IMR-90 (cell line): ENCODE measurements around the gene SERINC3. TPM values are rescaled to one million over a fixed set of nuclear protein-coding genes. Genes with fewer than 3 reads are reported as not detected.

Experiments used
- ATAC-seq: fragments of 200-7000 bp; cut with Tn5 transposase; 2 replicates; pipeline ENCODE4 v1.9.1; 2020; ENCODE audit warnings: low read depth, mild to moderate bottlenecking, moderate library complexity
- BruUV-seq: library from RNA; stranded (reverse); fragments of 400-500 nt; replicated peaks from 2 replicates; lab custom pipeline; 2021; lab: Mats Ljungman, UMichigan
- CTCF ChIA-PET: fragments of 300-600 bp; formaldehyde crosslinking; extraction: SDS; loops from one replicate; lab custom pipeline; 2021; ENCODE audit warnings: antibody characterized with exemption; lab: Yijun Ruan, JAX
- POLR2A ChIA-PET: fragments of 300-600 bp; sonication (Branson Sonifier 250); formaldehyde crosslinking; loops from one replicate; lab custom pipeline; 2022; ENCODE audit warnings: antibody characterized with exemption; ENCODE audit not compliant: unreplicated experiment; lab: Charles Lee
- DNase-seq: peaks from one replicate; pipeline ENCODE4 v3.0.0; 2013
- H2AFZ ChIP-seq: replicated peaks from 2 replicates; pipeline ENCODE3; 2013; ENCODE audit warnings: low read length, mild to moderate bottlenecking; ENCODE audit not compliant: poor library complexity
- H2AK5ac ChIP-seq: 2 replicates; pipeline ENCODE4 v1.6.1; 2013; ENCODE audit warnings: low read depth, low read length, inconsistent platforms
- H2AK9ac ChIP-seq: replicated peaks from 2 replicates; pipeline ENCODE3; 2013; ENCODE audit warnings: mild to moderate bottlenecking, low read depth, low read length, moderate library complexity; ENCODE audit not compliant: poor library complexity
- H2BK120ac ChIP-seq: 2 replicates; pipeline ENCODE4 v1.6.1; 2013; ENCODE audit warnings: low read depth, low read length, inconsistent platforms
- H2BK15ac ChIP-seq: 3 replicates; pipeline ENCODE4 v1.6.1; 2013; ENCODE audit warnings: low read depth, low read length, inconsistent platforms
- H2BK20ac ChIP-seq: 2 replicates; pipeline ENCODE4 v1.6.1; 2013; ENCODE audit warnings: low read depth, mild to moderate bottlenecking, inconsistent platforms, low read length, moderate library complexity
- H2BK5ac ChIP-seq: 2 replicates; pipeline ENCODE4 v1.6.1; 2013; ENCODE audit warnings: mild to moderate bottlenecking, low read depth, low read length, inconsistent platforms; ENCODE audit not compliant: poor library complexity, severe bottlenecking
- H3K14ac ChIP-seq: replicated peaks from 2 replicates; pipeline ENCODE4 v1.6.1; 2013; ENCODE audit warnings: low read depth, low read length, inconsistent platforms
- H3K18ac ChIP-seq: 2 replicates; pipeline ENCODE4 v1.6.1; 2013; ENCODE audit warnings: low read depth, low read length, control low read depth
- H3K23ac ChIP-seq: 2 replicates; pipeline ENCODE4 v1.6.1; 2013; ENCODE audit warnings: low read depth, low read length, inconsistent platforms
- H3K27ac ChIP-seq: 2 replicates; pipeline ENCODE4 v1.5.1; 2013; ENCODE audit warnings: mild to moderate bottlenecking, control low read depth, low read length; ENCODE audit not compliant: insufficient read depth
- H3K27me3 ChIP-seq: 2 replicates; pipeline ENCODE4 v1.6.1; 2013; ENCODE audit warnings: low read length; ENCODE audit not compliant: control insufficient read depth, insufficient read depth
- H3K36me3 ChIP-seq: 2 replicates; pipeline ENCODE4 v1.6.1; 2013; ENCODE audit warnings: low read length, mixed read lengths; ENCODE audit not compliant: control insufficient read depth, insufficient read depth
- H3K4ac ChIP-seq: 2 replicates; pipeline ENCODE4 v1.6.1; 2013; ENCODE audit warnings: low read depth, low read length, inconsistent platforms
- H3K4me1 ChIP-seq: 2 replicates; pipeline ENCODE4 v1.6.1; 2013; ENCODE audit warnings: low read length, mixed read lengths; ENCODE audit not compliant: control insufficient read depth, insufficient read depth
- H3K4me2 ChIP-seq: 2 replicates; pipeline ENCODE4 v1.6.1; 2013; ENCODE audit warnings: low read depth, mild to moderate bottlenecking, control low read depth, low read length, moderate library complexity
- H3K4me3 ChIP-seq: 2 replicates; pipeline ENCODE4 v1.5.1; 2013; ENCODE audit warnings: low read depth, mild to moderate bottlenecking, control low read depth, low read length, moderate library complexity; ENCODE audit not compliant: insufficient read depth
- H3K56ac ChIP-seq: 2 replicates; pipeline ENCODE4 v1.6.1; 2013; ENCODE audit warnings: low read length, inconsistent platforms; ENCODE audit not compliant: insufficient read depth; ENCODE audit errors: extremely low read depth
- H3K79me1 ChIP-seq, 2 experiments: 2 replicates each; pipeline ENCODE4 v1.6.1; 2013; ENCODE audit warnings: low read length in 2 of 2, inconsistent platforms in 1 of 2, low read depth in 1 of 2
- H3K9ac ChIP-seq: 2 replicates; pipeline ENCODE4 v1.6.1; 2013; ENCODE audit warnings: low read depth, low read length, control low read depth
- H3K9me1 ChIP-seq: 2 replicates; pipeline ENCODE4 v1.6.1; 2013; ENCODE audit warnings: low read length, inconsistent platforms; ENCODE audit not compliant: insufficient read depth
- H3K9me3 ChIP-seq: 2 replicates; pipeline ENCODE4 v1.6.1; 2013; ENCODE audit warnings: low read length; ENCODE audit not compliant: control insufficient read depth, insufficient read depth
- H4K20me1 ChIP-seq: 2 replicates; pipeline ENCODE4 v1.6.1; 2013; ENCODE audit warnings: low read length, inconsistent platforms; ENCODE audit not compliant: insufficient read depth
- H4K5ac ChIP-seq: 2 replicates; pipeline ENCODE4 v1.6.1; 2013; ENCODE audit warnings: mild to moderate bottlenecking, low read depth, low read length, control low read depth
- H4K8ac ChIP-seq, 2 experiments: 2 replicates each; pipeline ENCODE4 v1.6.1; 2013; ENCODE audit warnings: low read depth in 2 of 2, low read length in 2 of 2, control low read depth in 1 of 2, inconsistent platforms in 1 of 2
- H4K91ac ChIP-seq: 2 replicates; pipeline ENCODE4 v1.6.1; 2013; ENCODE audit warnings: low read depth, low read length, inconsistent platforms; ENCODE audit not compliant: insufficient read depth
- BHLHE40 ChIP-seq: fragments of 150-350 bp; IDR thresholded peaks from 2 replicates; pipeline ENCODE4 v1.6.1; 2016; ENCODE audit warnings: mild to moderate bottlenecking, low read depth, low read length
- CEBPB ChIP-seq: IDR thresholded peaks from 2 replicates; pipeline ENCODE4 v1.6.1; 2012; ENCODE audit warnings: low read depth, low read length, improper control_type of control experiment
- CHD1 ChIP-seq: IDR thresholded peaks from 2 replicates; pipeline ENCODE4 v1.6.1; 2012; ENCODE audit warnings: low read depth, low read length, improper control_type of control experiment
- FOS ChIP-seq: fragments of 150-350 bp; IDR thresholded peaks from 2 replicates; pipeline ENCODE4 v1.6.1; 2016; ENCODE audit warnings: low read depth, low read length
- MAFK ChIP-seq: IDR thresholded peaks from 2 replicates; pipeline ENCODE4 v1.6.1; 2012; ENCODE audit warnings: low read depth, low read length, improper control_type of control experiment
- MAZ ChIP-seq: IDR thresholded peaks from 2 replicates; pipeline ENCODE4 v1.6.1; 2012; ENCODE audit warnings: low read depth, mild to moderate bottlenecking, low read length, improper control_type of control experiment, moderate library complexity, borderline replicate concordance
- MXI1 ChIP-seq: IDR thresholded peaks from 2 replicates; pipeline ENCODE4 v1.6.1; 2012; ENCODE audit warnings: low read depth, mild to moderate bottlenecking, low read length, moderate library complexity, borderline replicate concordance
- POLR2A ChIP-seq: IDR thresholded peaks from 2 replicates; pipeline ENCODE4 v1.6.1; 2012; ENCODE audit warnings: mild to moderate bottlenecking, low read depth, low read length
- RAD21 ChIP-seq: IDR thresholded peaks from 2 replicates; pipeline ENCODE4 v1.6.1; 2012; ENCODE audit warnings: low read length, improper control_type of control experiment
- RCOR1 ChIP-seq: IDR thresholded peaks from 2 replicates; pipeline ENCODE4 v1.6.1; 2012; ENCODE audit warnings: mild to moderate bottlenecking, low read length, improper control_type of control experiment; ENCODE audit not compliant: insufficient replicate concordance
- RFX5 ChIP-seq: IDR thresholded peaks from 2 replicates; pipeline ENCODE4 v1.8.0; 2012; ENCODE audit warnings: low read depth, mild to moderate bottlenecking, low read length, moderate library complexity
- SMC3 ChIP-seq: fragments of 150-350 bp; IDR thresholded peaks from 2 replicates; pipeline ENCODE4 v1.6.1; 2016; ENCODE audit warnings: low read depth, mild to moderate bottlenecking, antibody characterized with exemption, low read length, moderate library complexity
- WGBS, 2 experiments: methylation state at CpG; one replicate each; pipeline versions ENCODE4 v1.1.5 to v1.1.7; 2013; ENCODE audit warnings: missing lambda C conversion rate in 2 of 2; ENCODE audit not compliant: insufficient read length in 1 of 2; ENCODE audit errors: extremely low coverage in 2 of 2; 5-methylcytosine and 5-hydroxymethylcytosine counted together
- dilution Hi-C: fragments of 300-500 bp; cut with HindIII; formaldehyde crosslinking; loops from one replicate; pipeline ENCODE4 v1.14.3; 2018; ENCODE audit warnings: low sequenced_read_pairs; ENCODE audit not compliant: unreplicated experiment
- in situ Hi-C: fragments of 300-500 bp; cut with MboI; formaldehyde crosslinking; loops from 3 replicates; pipeline ENCODE4 v1.14.3; 2019; ENCODE audit warnings: low sequenced_read_pairs, inconsistent platforms, mixed read lengths
- intact Hi-C: fragments of 100-400 bp; cut with micrococcal nuclease; formaldehyde crosslinking; loops from 2 replicates; pipeline ENCODE4 v1.10.0; 2022
- polyA plus RNA-seq, 3 experiments: library from polyadenylated mRNA; depleted of rRNA; stranded (reverse); fragments of >200 nt; gene quantifications; 2 replicates each; pipeline ENCODE4 v1.2.3, GENCODE V29; 2012; ENCODE audit warnings: low replicate concordance in 1 of 3
- total RNA-seq: library from RNA; depleted of rRNA; stranded (reverse); fragments of >200 nt; gene quantifications from 2 replicates; pipeline ENCODE4 v1.2.3, GENCODE V29; 2012
- TF ChIP-seq, protein P1 (sequence below): conservative IDR thresholded peaks from 2 replicates; pipeline ENCODE4 v1.5.1; 2012; ENCODE audit warnings: mild to moderate bottlenecking, low read depth, low read length, improper control_type of control experiment
- TF ChIP-seq, protein P2 (sequence below): fragments of 150-350 bp; IDR thresholded peaks from 2 replicates; pipeline ENCODE4 v1.6.1; 2017; ENCODE audit warnings: mild to moderate bottlenecking, antibody characterized with exemption, low read length, low read depth

Gene SERINC3
- total and polyA plus RNA-seq, 2 of the 4 experiments (the other 2 are of a cell fraction) = 101 to 132 TPM

DNA sequence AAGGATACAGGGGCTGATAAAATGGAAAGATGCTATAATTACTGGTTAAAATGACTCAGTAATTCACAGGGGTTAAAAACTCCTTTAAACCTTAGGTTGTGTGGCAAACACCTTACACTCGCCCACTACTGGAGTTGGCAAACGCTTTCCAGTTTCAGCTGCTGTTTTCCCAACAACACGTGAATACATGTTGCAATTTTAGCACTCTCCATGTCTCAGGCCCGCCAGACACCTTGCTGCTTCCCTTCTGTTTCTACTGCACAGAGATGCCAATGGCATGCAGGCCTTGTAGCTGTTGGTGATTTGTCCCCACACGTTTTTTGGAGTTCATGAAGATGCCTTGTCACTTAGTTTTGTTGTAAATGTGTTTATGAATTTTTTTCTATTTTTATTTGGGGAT, 51.5 kb downstream of the SERINC3 start:
- dilution Hi-C loops = no loop called here
- H3K4me2 ChIP-seq = no peak overlapping the region
- peaks cover 5% of the 10 kb centered on the region; the same call in 1 of the 2 replicates for H3K9me1 ChIP-seq
- no peaks in the 10 kb centered on the region for H3K9me3 ChIP-seq
- intact Hi-C loops = no loop called here
- TF ChIP-seq BHLHE40 = no peak
- no peak for TF ChIP-seq MAFK
- TF ChIP-seq RFX5 = no peak
- TF ChIP-seq, protein P1, sequence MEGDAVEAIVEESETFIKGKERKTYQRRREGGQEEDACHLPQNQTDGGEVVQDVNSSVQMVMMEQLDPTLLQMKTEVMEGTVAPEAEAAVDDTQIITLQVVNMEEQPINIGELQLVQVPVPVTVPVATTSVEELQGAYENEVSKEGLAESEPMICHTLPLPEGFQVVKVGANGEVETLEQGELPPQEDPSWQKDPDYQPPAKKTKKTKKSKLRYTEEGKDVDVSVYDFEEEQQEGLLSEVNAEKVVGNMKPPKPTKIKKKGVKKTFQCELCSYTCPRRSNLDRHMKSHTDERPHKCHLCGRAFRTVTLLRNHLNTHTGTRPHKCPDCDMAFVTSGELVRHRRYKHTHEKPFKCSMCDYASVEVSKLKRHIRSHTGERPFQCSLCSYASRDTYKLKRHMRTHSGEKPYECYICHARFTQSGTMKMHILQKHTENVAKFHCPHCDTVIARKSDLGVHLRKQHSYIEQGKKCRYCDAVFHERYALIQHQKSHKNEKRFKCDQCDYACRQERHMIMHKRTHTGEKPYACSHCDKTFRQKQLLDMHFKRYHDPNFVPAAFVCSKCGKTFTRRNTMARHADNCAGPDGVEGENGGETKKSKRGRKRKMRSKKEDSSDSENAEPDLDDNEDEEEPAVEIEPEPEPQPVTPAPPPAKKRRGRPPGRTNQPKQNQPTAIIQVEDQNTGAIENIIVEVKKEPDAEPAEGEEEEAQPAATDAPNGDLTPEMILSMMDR = no peak
- TF ChIP-seq RAD21 = no peak
- no peak for TF ChIP-seq FOS
- no peak for TF ChIP-seq CEBPB
- TF ChIP-seq SMC3 = no peak
- no peak for TF ChIP-seq MAZ
- no peak for TF ChIP-seq RCOR1
- TF ChIP-seq POLR2A = no peak
- no peak for TF ChIP-seq CHD1
- TF ChIP-seq, protein P2, sequence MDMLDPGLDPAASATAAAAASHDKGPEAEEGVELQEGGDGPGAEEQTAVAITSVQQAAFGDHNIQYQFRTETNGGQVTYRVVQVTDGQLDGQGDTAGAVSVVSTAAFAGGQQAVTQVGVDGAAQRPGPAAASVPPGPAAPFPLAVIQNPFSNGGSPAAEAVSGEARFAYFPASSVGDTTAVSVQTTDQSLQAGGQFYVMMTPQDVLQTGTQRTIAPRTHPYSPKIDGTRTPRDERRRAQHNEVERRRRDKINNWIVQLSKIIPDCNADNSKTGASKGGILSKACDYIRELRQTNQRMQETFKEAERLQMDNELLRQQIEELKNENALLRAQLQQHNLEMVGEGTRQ = no peak
- no peak for TF ChIP-seq MXI1
- H2BK5ac ChIP-seq = no peak overlapping the region
- no peak overlapping the region for H2BK120ac ChIP-seq
- no peak overlapping the region for H3K4me3 ChIP-seq
- H3K79me1 ChIP-seq = peaks cover 0 to 3% of the 10 kb centered on the region in 2 experiments; a peak in 1 of 4 replicates
- no peaks in the 10 kb centered on the region for H4K20me1 ChIP-seq
- H3K4me1 ChIP-seq = 0 out of 2 replicates have a peak, but pooled peaks cover 1% of the 10 kb centered on the region
- H4K8ac ChIP-seq = no peak overlapping the region
- no peak overlapping the region for H2AK9ac ChIP-seq
- H3K27me3 ChIP-seq = peaks cover 24% of the 10 kb centered on the region
- ChIA-PET CTCF (interaction anchor here (0.5 to 1.1 kb wide), 2 partner anchors 103 to 140 kb away, joined by 3 read pairs; no protein-coding TSS in a partner anchor), POLR2A (no interaction called here)
- H4K91ac ChIP-seq = no peak overlapping the region
- 30% methylated on average over 3 of the region's 5 CpGs; no CpG with 5 or more reads in 1 of the 2 experiments for WGBS, 2 experiments
- no peak overlapping the region for H3K56ac ChIP-seq
- H3K23ac ChIP-seq = no peak overlapping the region
- no peak overlapping the region for H2AK5ac ChIP-seq
- DNase-seq (no peak), ATAC-seq (no peak)
- H2AFZ ChIP-seq = no peak overlapping the region
- no peaks in the 10 kb centered on the region for H3K36me3 ChIP-seq
- H2BK20ac ChIP-seq = no peak overlapping the region
- H2BK15ac ChIP-seq = no peak overlapping the region
- in situ Hi-C loops = loop anchor here (10.0 kb wide), 2 partner anchors 144 to 256 kb away; partner anchors contain the start of gene OSER1
- H3K4ac ChIP-seq = no peak overlapping the region
- no peak overlapping the region for H3K27ac ChIP-seq
- H3K14ac ChIP-seq = no peak overlapping the region
- no peak overlapping the region for H4K5ac ChIP-seq
- H3K18ac ChIP-seq = no peak overlapping the region
- H3K9ac ChIP-seq = no peak overlapping the region
- no TSS peak for BruUV-seq
